AG04450 (cell line): ENCODE data around the gene SMAD3. TPM values are rescaled to one million over a fixed set of nuclear protein-coding genes. Genes with fewer than 3 reads are reported as not detected.

ENCODE experiments used
- CTCF ChIA-PET: fragments of 300-600, 350-600 bp; formaldehyde crosslinking; extraction: SDS; loops from one replicate; lab custom pipeline; 2022; ENCODE audit warnings: antibody characterized with exemption, inconsistent platforms; lab: Charles Lee
- POLR2A ChIA-PET: fragments of 350-600 bp; formaldehyde crosslinking; extraction: SDS; loops from one replicate; lab custom pipeline; 2021; ENCODE audit warnings: antibody characterized with exemption, inconsistent platforms; lab: Yijun Ruan, JAX
- DNase-seq: peaks from one replicate; pipeline ENCODE4 v3.0.0-alpha.2; 2011; ENCODE audit warnings: low read depth, low spot score
- H3K27ac ChIP-seq: one replicate; pipeline ENCODE4 v1.5.1; 2012; ENCODE audit warnings: low read depth, low read length, control low read depth
- H3K27me3 ChIP-seq: one replicate; pipeline ENCODE4 v1.6.0; 2012; ENCODE audit warnings: low read length; ENCODE audit not compliant: control insufficient read depth, insufficient read depth
- H3K4me3 ChIP-seq: 2 replicates; pipeline ENCODE4 v1.5.1; 2011; ENCODE audit warnings: mild to moderate bottlenecking, low read depth, low read length, control low read depth
- H3K9me3 ChIP-seq: 2 replicates; pipeline ENCODE4 v1.5.1; 2012; ENCODE audit warnings: low read length; ENCODE audit not compliant: control insufficient read depth, insufficient read depth
- CTCF ChIP-seq: IDR thresholded peaks from 2 replicates; pipeline ENCODE4 v1.5.1; 2011; ENCODE audit warnings: low read depth, low read length, control low read depth, inconsistent platforms
- polyA plus RNA-seq: library from polyadenylated mRNA; depleted of rRNA; stranded (reverse); fragments of >200 nt; gene quantifications from 2 replicates; pipeline ENCODE4 v1.2.3, GENCODE V29; 2011

SMAD3 gene
- polyA plus RNA-seq, 1 experiment: 115 TPM

- CTCF ChIA-PET: no interaction called here
- peak overlapping the region; percentile 11 for H3K27ac ChIP-seq
Measured at GRCh38 chr15:67158367-67158766, 93.0 kb downstream of the SMAD3 start.

GRCh38 chr15:67161412-67161811, 96.0 kb downstream of the SMAD3 start:
- POLR2A ChIA-PET: no interaction called here
- H3K4me3 ChIP-seq: no peak overlapping the region

More at GRCh38 chr15:67158367-67158766, 93.0 kb downstream of the SMAD3 start:
- Histone ChIP-seq H3K9me3 (no peaks in the 10 kb centered on the region), H3K27me3 (no peaks in the 10 kb centered on the region), H3K4me3 (no peak overlapping the region)
- TF ChIP-seq CTCF: no peak
- POLR2A ChIA-PET: no interaction called here
- DNase-seq: no peak

GRCh38 chr15:67161881-67162280, 96.5 kb downstream of the SMAD3 start:
- Histone ChIP-seq H3K27ac (peak overlapping the region; percentile 31), H3K4me3 (no peak overlapping the region), H3K27me3 (no peaks in the 10 kb centered on the region), H3K9me3 (no peaks in the 10 kb centered on the region; the same call in 1 of the 2 replicates)
- no peak for TF ChIP-seq CTCF
- CTCF ChIA-PET: interaction anchor here (1.2 kb wide), 1 partner anchor 19 kb away, joined by 3 read pairs; no protein-coding TSS in a partner anchor
- POLR2A ChIA-PET: no interaction called here
- no peak for DNase-seq

More at GRCh38 chr15:67161412-67161811, 96.0 kb downstream of the SMAD3 start:
- peak overlapping the region; percentile 31 for H3K27ac ChIP-seq
- DNase-seq: no peak
- H3K27me3 ChIP-seq: no peaks in the 10 kb centered on the region
- CTCF ChIA-PET: interaction anchor here (1.2 kb wide), 1 partner anchor 18 kb away, joined by 3 read pairs; no protein-coding TSS in a partner anchor
- no peak for TF ChIP-seq CTCF
- H3K9me3 ChIP-seq: no peaks in the 10 kb centered on the region; the same call in 1 of the 2 replicates

- H3K27ac ChIP-seq: peak overlapping the region; percentile 31
- CTCF ChIA-PET: no interaction called here
Measured at GRCh38 chr15:67163180-67163579, 97.8 kb downstream of the SMAD3 start.

More at GRCh38 chr15:67163180-67163579, 97.8 kb downstream of the SMAD3 start:
- TF ChIP-seq CTCF: no peak
- POLR2A ChIA-PET: interaction anchor here (0.7 kb wide), 1 partner anchor 97 kb away, joined by 6 read pairs; no protein-coding TSS in a partner anchor
- H3K9me3 ChIP-seq: no peaks in the 10 kb centered on the region; the same call in 1 of the 2 replicates
- H3K27me3 ChIP-seq: no peaks in the 10 kb centered on the region
- no peak overlapping the region for H3K4me3 ChIP-seq
- DNase-seq: no peak
